ENCODE data around the gene APC2.

DNA sequence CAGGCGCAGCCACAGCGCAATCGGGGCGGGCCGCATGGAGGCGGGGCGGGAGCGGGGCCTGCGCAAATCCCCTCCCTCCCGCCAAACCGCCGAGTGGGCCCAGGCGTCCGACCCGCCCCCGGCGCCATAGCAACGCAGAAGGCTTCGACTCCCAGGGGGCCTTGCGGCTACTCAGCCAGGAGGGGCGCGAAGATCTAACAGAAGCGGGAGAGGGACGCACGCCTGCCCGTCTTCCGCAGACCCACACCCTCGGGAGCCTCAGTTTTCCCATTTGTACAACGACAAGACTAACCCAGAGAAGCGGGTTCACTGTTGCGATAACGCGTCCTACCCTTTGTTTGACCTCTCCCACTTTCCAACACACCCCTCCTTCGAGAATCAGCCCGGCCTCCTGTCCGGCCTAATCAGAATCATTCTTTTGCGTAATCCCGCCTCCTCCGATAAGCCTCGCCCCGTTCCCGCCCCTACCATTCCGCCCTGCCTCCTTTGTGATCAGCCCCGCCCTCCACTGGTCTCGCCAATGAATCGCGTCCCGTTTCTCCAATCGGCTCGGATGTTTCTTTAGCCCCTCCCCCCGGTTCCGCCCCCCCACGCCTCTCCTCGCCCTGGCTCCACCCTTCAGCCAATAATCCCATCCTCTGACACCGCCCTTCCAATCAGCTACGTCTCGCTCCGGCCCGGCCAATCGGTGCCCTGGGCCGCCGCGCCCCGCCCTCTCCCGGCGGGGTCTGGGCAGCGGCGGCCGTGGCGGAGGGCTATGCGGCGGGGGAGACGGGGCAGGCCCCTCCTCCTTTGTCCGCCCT lies 40.6 kb downstream of the APC2 start, which contains the start of gene PCSK4:
- no peak for TF ChIP-seq EZH2 (IDR thresholded peaks at IDR 0.05; ENCODE audit: borderline replicate concordance, insufficient read depth, low read length, poor library complexity, severe bottlenecking)
- TF ChIP-seq POLR2AphosphoS5 (IDR thresholded peaks at IDR 0.05), result peak; percentile 69
- peak; percentile 55 for TF ChIP-seq REST (IDR thresholded peaks at IDR 0.05; ENCODE audit: borderline replicate concordance)

Data from neural cell (in vitro differentiated cells).